ENCODE results near the gene ZDHHC5. TPM values are rescaled to one million over a fixed set of nuclear protein-coding genes. Genes with fewer than 3 reads are reported as not detected.

ZDHHC5 gene
- total RNA-seq, 1 experiment from 2014 or later: 80.6 TPM

- TF ChIP-seq, protein P1, sequence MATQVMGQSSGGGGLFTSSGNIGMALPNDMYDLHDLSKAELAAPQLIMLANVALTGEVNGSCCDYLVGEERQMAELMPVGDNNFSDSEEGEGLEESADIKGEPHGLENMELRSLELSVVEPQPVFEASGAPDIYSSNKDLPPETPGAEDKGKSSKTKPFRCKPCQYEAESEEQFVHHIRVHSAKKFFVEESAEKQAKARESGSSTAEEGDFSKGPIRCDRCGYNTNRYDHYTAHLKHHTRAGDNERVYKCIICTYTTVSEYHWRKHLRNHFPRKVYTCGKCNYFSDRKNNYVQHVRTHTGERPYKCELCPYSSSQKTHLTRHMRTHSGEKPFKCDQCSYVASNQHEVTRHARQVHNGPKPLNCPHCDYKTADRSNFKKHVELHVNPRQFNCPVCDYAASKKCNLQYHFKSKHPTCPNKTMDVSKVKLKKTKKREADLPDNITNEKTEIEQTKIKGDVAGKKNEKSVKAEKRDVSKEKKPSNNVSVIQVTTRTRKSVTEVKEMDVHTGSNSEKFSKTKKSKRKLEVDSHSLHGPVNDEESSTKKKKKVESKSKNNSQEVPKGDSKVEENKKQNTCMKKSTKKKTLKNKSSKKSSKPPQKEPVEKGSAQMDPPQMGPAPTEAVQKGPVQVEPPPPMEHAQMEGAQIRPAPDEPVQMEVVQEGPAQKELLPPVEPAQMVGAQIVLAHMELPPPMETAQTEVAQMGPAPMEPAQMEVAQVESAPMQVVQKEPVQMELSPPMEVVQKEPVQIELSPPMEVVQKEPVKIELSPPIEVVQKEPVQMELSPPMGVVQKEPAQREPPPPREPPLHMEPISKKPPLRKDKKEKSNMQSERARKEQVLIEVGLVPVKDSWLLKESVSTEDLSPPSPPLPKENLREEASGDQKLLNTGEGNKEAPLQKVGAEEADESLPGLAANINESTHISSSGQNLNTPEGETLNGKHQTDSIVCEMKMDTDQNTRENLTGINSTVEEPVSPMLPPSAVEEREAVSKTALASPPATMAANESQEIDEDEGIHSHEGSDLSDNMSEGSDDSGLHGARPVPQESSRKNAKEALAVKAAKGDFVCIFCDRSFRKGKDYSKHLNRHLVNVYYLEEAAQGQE (IDR thresholded peaks at IDR 0.05; ENCODE audit: insufficient read depth in 1 of 2, low read depth in 2 of 2, low read length in 1 of 2): no peak
- peak; percentile 40 for TF ChIP-seq CTCF (IDR thresholded peaks at IDR 0.05)
- peak overlapping the region; percentile 79 to 91 for H3K4me3 ChIP-seq (ENCODE audit: low read depth in 2 of 2, low read length in 2 of 2)
- peaks cover 19% of the 10 kb centered on the region for H3K4me1 ChIP-seq (ENCODE audit: control insufficient read depth, insufficient read depth, low read length)
- no peaks in the 10 kb centered on the region for H3K27me3 ChIP-seq (ENCODE audit: control insufficient read depth, insufficient read depth, low read length)
- ATAC-seq (no peak; the same call in 1 of the 2 replicates), DNase-seq (ENCODE audit: low read depth, low spot score) (no peak)
- ChIA-PET CTCF (no interaction called here), POLR2A (interaction anchor here (0.6 kb wide), 1 partner anchor 86 kb away, joined by 3 read pairs; no protein-coding TSS in a partner anchor)
- intact Hi-C loops (cut with micrococcal nuclease; ENCODE audit: unreplicated experiment) (no loop called here), in situ Hi-C loops (cut with HindIII; ENCODE audit: low pct_unique_long_range_greater_than_20kb, low sequenced_read_pairs) (no loop called here)
- H3K9me3 ChIP-seq (ENCODE audit: control insufficient read depth, insufficient read depth, low read depth, low read length): no peaks in the 10 kb centered on the region
- no TSS peak for BruUV-seq (replicated peaks)
- H3K27ac ChIP-seq (ENCODE audit: low read length): peak overlapping the region; percentile 83
- H3K36me3 ChIP-seq (ENCODE audit: control insufficient read depth, insufficient read depth, low read length): no peaks in the 10 kb centered on the region
Measured at GRCh38 chr11:57638811-57639320, 29.0 kb upstream of the ZDHHC5 start.

DNA sequence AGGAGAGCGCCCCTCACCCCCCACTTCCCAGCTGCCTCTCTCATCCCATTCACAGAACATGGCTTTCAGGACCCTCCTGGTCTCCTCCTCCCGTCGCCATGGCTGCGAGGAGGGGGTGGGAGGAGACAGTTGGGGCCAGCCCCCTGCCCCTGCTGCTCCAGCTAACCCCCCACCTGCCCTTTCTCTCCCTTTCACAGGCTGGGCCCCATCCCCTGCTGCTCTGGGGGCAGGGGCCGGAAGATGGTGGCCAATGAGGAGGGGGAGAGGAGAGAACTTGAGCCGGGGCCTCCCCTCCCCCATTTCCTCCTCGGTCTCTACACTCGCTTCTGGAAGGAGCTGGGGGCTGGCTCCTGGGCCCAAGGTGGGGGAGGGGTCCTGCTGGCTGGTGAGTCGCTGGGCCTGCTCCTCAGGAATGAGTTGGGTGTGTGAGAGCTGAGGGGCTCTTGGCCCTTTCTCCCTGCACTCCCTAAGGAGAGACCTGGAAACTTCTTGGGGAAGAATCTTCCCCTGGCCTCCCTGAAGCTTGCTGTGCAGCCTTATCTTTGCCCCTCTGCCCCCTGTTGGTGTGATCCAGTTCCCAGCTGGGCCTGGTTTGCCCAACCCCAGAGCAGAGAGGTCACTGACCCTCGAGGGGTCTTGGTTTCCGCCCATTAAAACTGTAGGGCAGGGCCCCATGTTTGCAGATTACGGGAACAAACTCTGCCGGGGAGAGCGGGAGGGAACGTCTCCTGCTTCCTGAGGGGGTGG, 28.4 kb upstream of the ZDHHC5 start:
- Histone ChIP-seq H3K36me3 (ENCODE audit: control insufficient read depth, insufficient read depth, low read length) (no peaks in the 10 kb centered on the region), H3K4me3 (ENCODE audit: low read depth in 2 of 2, low read length in 2 of 2) (peak overlapping the region; percentile 79 to 91), H3K27ac (ENCODE audit: low read length) (peak overlapping the region; percentile 83), H3K9me3 (ENCODE audit: control insufficient read depth, insufficient read depth, low read depth, low read length) (no peaks in the 10 kb centered on the region), H3K27me3 (ENCODE audit: control insufficient read depth, insufficient read depth, low read length) (no peaks in the 10 kb centered on the region), H3K4me1 (ENCODE audit: control insufficient read depth, insufficient read depth, low read length) (peaks cover 19% of the 10 kb centered on the region)
- ChIA-PET POLR2A (interaction anchor here (0.6 kb wide), 1 partner anchor 87 kb away, joined by 3 read pairs; no protein-coding TSS in a partner anchor), CTCF (interaction anchor here (2.6 kb wide), 1 partner anchor 71 kb away, joined by 31 read pairs; the partner anchor contains the start of gene UBE2L6)
- BruUV-seq (replicated peaks): no TSS peak
- in situ Hi-C loops (cut with HindIII; ENCODE audit: low pct_unique_long_range_greater_than_20kb, low sequenced_read_pairs) (no loop called here), intact Hi-C loops (cut with micrococcal nuclease; ENCODE audit: unreplicated experiment) (loop anchor here (5.0 to 10.0 kb wide), 2 partner anchors 185 to 292 kb away; no protein-coding TSS in a partner anchor)
- ATAC-seq (no peak), DNase-seq (ENCODE audit: low read depth, low spot score) (no peak)
- TF ChIP-seq POLR2AphosphoS5 (IDR thresholded peaks at IDR 0.05; ENCODE audit: low read depth, low read length) (no peak), CTCF (IDR thresholded peaks at IDR 0.05) (no peak), SIN3A (IDR thresholded peaks at IDR 0.05; ENCODE audit: borderline replicate concordance, insufficient read depth, low read depth, low read length) (no peak), TCF7L2 (IDR thresholded peaks at IDR 0.05; ENCODE audit: low read depth, low read length) (no peak)
- TF ChIP-seq, protein P1 (IDR thresholded peaks at IDR 0.05; ENCODE audit: insufficient read depth in 1 of 2, low read depth in 2 of 2, low read length in 1 of 2): no peak
